NB4 (cell line): ENCODE data around the gene KIF16B.

Source experiments
- DNase-seq: peaks from one replicate; pipeline ENCODE4 v3.0.0; 2010; ENCODE audit warnings: low read depth
- H3K4me3 ChIP-seq: one replicate; pipeline ENCODE4 v1.5.1; 2011; ENCODE audit warnings: mild to moderate bottlenecking, low read depth, low read length, moderate library complexity
- CTCF ChIP-seq: IDR thresholded peaks from one replicate; pipeline ENCODE4 v1.5.1; 2012; ENCODE audit warnings: low read depth, low read length
- MAX ChIP-seq: IDR thresholded peaks from 2 replicates; pipeline ENCODE4 v1.6.1; 2011; ENCODE audit warnings: low read depth, low read length
- MYC ChIP-seq: IDR thresholded peaks from 2 replicates; pipeline ENCODE4 v1.6.1; 2011; ENCODE audit warnings: low read depth, low read length
- POLR2A ChIP-seq: IDR thresholded peaks from 2 replicates; pipeline ENCODE4 v1.6.1; 2011; ENCODE audit warnings: mild to moderate bottlenecking; ENCODE audit not compliant: insufficient read length; ENCODE audit errors: extremely low read depth

Gene KIF16B

GRCh38 chr20:16397086-16397485 is 176.2 kb downstream of the KIF16B start:
- no peak overlapping the region for H3K4me3 ChIP-seq
- DNase-seq, result no peak
- TF ChIP-seq CTCF, result no peak
- no peak for TF ChIP-seq MAX
- no peak for TF ChIP-seq MYC
- TF ChIP-seq POLR2A, result no peak

GRCh38 chr20:16395366-16395765 is 177.9 kb downstream of the KIF16B start:
- no peak for DNase-seq
- no peak overlapping the region for H3K4me3 ChIP-seq
- no peak for TF ChIP-seq POLR2A
- no peak for TF ChIP-seq CTCF
- TF ChIP-seq MYC, result no peak
- TF ChIP-seq MAX, result no peak

GRCh38 chr20:16394784-16395183 is 178.5 kb downstream of the KIF16B start:
- TF ChIP-seq CTCF (no peak), MYC (no peak), MAX (no peak), POLR2A (no peak)
- DNase-seq, result no peak
- no peak overlapping the region for H3K4me3 ChIP-seq

- no peak for TF ChIP-seq MAX
- no peak overlapping the region for H3K4me3 ChIP-seq
- DNase-seq, result no peak
Measured at GRCh38 chr20:16393836-16394235, 179.4 kb downstream of the KIF16B start.

GRCh38 chr20:16393297-16393696 is 180.0 kb downstream of the KIF16B start:
- H3K4me3 ChIP-seq, result no peak overlapping the region
- TF ChIP-seq MYC (no peak), MAX (no peak), CTCF (no peak), POLR2A (no peak)
- no peak for DNase-seq

- no peak for TF ChIP-seq MYC
- TF ChIP-seq CTCF, result no peak
- no peak for TF ChIP-seq POLR2A
- TF ChIP-seq MAX, result no peak
- H3K4me3 ChIP-seq, result no peak overlapping the region
- DNase-seq, result no peak
Measured at GRCh38 chr20:16392346-16392745, 180.9 kb downstream of the KIF16B start.
